COR-L47 (cell line): ENCODE results near the gene CYP2C9.
"Not testable (repeated sequence)": the region's sequence is repeated elsewhere in the genome, so short reads cannot be mapped to it uniquely, and the experiment has no call there.

Experiments used
- DNase-seq: peaks from one replicate; lab custom pipeline; 2025; lab: John Stamatoyannopoulos, UW

The CYP2C9 gene

GRCh38 chr10:94938383-94938782, at the start of gene CYP2C9:
Gene CYP2C9 (plus strand): TSS chr10:94938658. CDS start chr10:94938683, 25 bp downstream.
- DNase-seq = no peak

- no peak for DNase-seq
Measured at GRCh38 chr10:94889123-94889522, 49.3 kb upstream of the CYP2C9 start.

- DNase-seq = no peak
Measured at GRCh38 chr10:94890264-94891022, 48.0 kb upstream of the CYP2C9 start.

- DNase-seq = not testable (repeated sequence)
Measured at GRCh38 chr10:94898414-94898813, 40.0 kb upstream of the CYP2C9 start.

GRCh38 chr10:94902080-94902479, 36.4 kb upstream of the CYP2C9 start:
- DNase-seq = no peak

GRCh38 chr10:94902570-94902969, 35.9 kb upstream of the CYP2C9 start:
- no peak for DNase-seq

- DNase-seq = not testable (repeated sequence)
Measured at GRCh38 chr10:94904506-94905148, 33.8 kb upstream of the CYP2C9 start.

- DNase-seq = no peak
Measured at GRCh38 chr10:94916423-94916822, 22.0 kb upstream of the CYP2C9 start.

GRCh38 chr10:94936721-94937120, 1.7 kb upstream of the CYP2C9 start:
- DNase-seq = no peak

- DNase-seq = not testable (repeated sequence)
Measured at GRCh38 chr10:94943432-94944103, 5.1 kb downstream of the CYP2C9 start.

- not testable (repeated sequence) for DNase-seq
Measured at GRCh38 chr10:94946181-94946580, 7.7 kb downstream of the CYP2C9 start.

- DNase-seq = no peak
Measured at GRCh38 chr10:94963901-94964300, 25.4 kb downstream of the CYP2C9 start.

GRCh38 chr10:94983555-94983954, 45.1 kb downstream of the CYP2C9 start:
- DNase-seq = no peak

GRCh38 chr10:94989192-94989591, 50.7 kb downstream of the CYP2C9 start:
- DNase-seq = no peak

GRCh38 chr10:94991243-94991888, 52.9 kb downstream of the CYP2C9 start:
- no peak for DNase-seq

GRCh38 chr10:94992811-94993210, 54.4 kb downstream of the CYP2C9 start:
- no peak for DNase-seq

- DNase-seq = no peak
Measured at GRCh38 chr10:94997741-94998174, 59.3 kb downstream of the CYP2C9 start.

GRCh38 chr10:95026461-95026860, 88.0 kb downstream of the CYP2C9 start:
- DNase-seq = no peak

GRCh38 chr10:95031656-95032055, 93.2 kb downstream of the CYP2C9 start:
- DNase-seq = no peak

- DNase-seq = no peak
Measured at GRCh38 chr10:95034401-95034800, 95.9 kb downstream of the CYP2C9 start.

GRCh38 chr10:95035332-95036295, 97.2 kb downstream of the CYP2C9 start:
- no peak for DNase-seq
